NCI-H446 (cell line): ENCODE data around the gene TRAPPC2B.
"Not testable (repeated sequence)": the region's sequence is repeated elsewhere in the genome, so short reads cannot be mapped to it uniquely, and the experiment has no call there.

ENCODE experiments used
- DNase-seq, 2 experiments: peaks; one replicate each; lab custom pipeline; 2025; lab: John Stamatoyannopoulos, UW

TRAPPC2B gene

DNA sequence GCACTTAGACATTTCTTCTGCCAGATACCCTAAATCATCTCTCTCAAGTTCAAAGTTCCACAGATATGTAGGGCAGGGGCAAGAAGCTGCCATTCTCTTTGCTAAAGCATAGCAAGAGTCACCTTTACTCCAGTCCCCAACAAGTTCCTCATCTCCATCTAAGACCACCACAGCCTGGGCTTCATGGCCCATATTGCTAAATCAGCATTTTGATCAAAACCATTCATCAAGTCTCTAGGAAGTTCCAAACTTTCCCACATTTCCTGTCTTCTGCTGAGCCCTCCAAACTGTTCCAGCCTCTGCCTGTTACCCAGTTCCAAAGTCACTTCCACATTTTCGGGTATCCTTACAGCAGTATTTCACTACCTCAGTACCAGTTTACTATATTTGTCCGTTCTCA, 11.3 kb downstream of the TRAPPC2B start:
- not testable (repeated sequence) for DNase-seq

- no peak for DNase-seq
These were observed 12.8 kb downstream of the TRAPPC2B start for GRCh38 chr19:57376151-57376550.

- DNase-seq: no peak
These were observed 14.3 kb downstream of the TRAPPC2B start for GRCh38 chr19:57377498-57378146.

GRCh38 chr19:57380923-57381322, 17.6 kb downstream of the TRAPPC2B start:
- DNase-seq: no peak

DNA sequence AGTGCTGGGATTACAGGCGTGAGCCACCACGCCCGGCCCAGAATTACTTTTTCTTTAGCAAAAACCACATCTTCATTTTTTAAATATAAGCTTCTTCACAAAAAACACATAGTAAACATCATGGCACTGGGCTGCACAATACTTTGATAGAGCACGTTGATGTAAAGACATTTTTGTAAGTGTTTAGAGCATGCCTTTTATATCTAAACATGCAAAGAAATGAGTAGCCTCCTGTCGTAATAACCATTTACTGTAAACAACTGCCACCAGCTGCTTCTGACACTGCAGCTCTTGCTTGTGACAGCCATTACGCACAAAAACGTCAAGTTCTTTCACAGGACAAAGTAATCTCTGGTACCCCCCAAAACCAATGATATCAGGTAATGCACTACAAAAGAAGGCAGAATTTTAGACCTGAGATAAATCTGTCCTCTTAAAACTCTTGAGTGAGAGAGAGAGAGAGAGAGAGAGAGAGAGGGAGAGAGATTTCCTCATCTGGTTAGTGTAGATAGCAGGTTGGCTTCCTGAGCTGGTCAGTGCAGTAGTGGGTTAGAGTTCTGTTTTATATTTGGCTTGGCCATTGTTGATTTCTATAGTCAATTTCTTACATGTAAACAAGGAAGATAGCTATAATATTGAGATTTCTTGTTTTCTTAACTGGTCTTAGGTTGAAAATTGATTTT, 19.6 kb downstream of the TRAPPC2B start:
- no peak for DNase-seq

DNA sequence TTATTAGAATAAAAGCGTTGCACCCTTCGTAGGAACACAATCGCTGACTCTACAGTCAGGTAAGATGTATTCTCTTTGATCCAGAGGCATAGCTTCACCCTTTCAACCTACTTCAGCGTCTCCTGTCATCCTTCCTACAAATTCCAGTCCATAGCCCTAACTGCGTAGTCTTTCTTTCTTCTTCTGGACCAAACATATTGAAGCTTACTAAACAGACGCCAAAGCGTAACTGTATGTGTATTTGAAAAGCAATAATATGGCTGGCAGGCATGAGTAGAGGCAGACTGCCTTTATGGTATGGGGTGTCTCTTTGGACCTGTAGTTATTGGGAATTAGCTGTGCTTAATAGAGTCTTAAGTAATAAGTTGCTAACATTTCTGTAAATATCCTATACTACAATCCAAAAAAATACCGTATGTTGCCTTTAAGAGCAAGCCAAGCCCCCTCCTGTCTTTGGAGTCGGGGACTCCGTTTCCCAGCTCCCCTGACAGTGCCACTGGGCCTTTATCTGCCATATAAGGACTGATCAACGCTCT, 25.9 kb downstream of the TRAPPC2B start:
- DNase-seq: no peak

GRCh38 chr19:57389730-57390598, 26.6 kb downstream of the TRAPPC2B start, which contains the start of gene ZNF548:
TSS of gene ZNF548 (plus strand) at chr19:57389854. CDS start at chr19:57390100, 246 bp downstream.
- DNase-seq: peak; percentile 93 to 98

DNA sequence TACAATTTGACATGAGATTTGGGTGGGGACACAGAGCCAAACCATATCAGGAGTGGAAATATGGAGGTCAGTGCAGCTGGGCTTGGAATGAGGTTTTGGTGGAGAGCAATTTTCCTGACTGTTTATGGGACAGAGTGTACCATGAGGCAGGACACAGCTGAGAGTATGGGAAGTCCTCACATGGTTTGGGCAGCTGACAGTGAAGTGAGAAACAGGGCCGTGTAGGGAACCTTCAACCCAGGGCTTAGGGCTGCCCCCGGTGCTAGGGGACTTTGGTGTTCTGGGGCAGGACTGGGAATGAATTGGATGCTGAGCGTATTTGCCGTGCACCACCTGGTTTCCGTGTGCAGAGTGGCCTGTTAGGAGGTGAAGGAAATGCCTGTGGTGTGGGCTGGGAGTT, 32.4 kb downstream of the TRAPPC2B start:
- no peak for DNase-seq

- no peak for DNase-seq
These were observed 35.5 kb downstream of the TRAPPC2B start for GRCh38 chr19:57398868-57399267.

GRCh38 chr19:57403737-57404563, 40.6 kb downstream of the TRAPPC2B start:
- no peak for DNase-seq

GRCh38 chr19:57406516-57407123, 43.3 kb downstream of the TRAPPC2B start:
- no peak for DNase-seq

GRCh38 chr19:57410877-57411671, 47.7 kb downstream of the TRAPPC2B start, which contains the start of gene ZNF17:
TSS of gene ZNF17 (plus strand) at chr19:57411161. CDS start at chr19:57413616, 2,455 bp downstream.
- DNase-seq: peak; percentile 81 to 94
